ENCODE measurements around the gene TP63.

The TP63 gene

DNA sequence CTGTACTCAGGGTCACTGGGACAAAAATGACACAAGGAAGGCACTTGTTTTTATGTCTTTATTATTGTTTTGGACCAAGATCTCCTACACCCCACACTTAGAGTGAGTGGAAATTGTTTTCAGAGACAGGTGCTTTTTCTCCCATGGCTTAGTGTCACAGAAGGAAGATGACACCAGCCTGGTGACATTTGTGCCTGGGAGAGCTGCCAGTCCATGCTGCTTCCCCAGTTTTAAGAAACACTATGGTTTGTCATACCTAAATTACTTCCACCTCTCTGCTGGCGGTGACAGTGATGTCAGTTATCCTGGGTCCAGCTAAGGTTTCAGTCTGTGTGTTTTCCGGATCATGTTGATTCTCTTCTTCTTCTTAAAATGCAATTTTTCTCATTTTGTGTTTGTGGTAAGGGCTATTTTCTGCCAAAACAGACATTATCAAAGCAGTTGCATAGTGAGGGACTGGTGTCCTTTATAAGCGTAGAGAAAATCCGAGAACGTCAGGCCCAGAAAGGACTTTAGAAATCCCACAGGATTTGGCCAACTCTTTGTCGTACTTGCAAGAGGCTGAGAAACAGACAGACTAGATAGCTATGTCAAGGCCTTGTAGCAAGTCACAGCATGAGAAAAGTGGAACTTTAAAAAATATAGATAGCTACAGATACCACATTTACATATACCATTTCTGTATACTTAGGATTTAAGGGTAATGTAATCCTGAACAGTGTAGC, 149.5 kb downstream of the TP63 start:
- no peak for ATAC-seq
- no peak for DNase-seq

DNA sequence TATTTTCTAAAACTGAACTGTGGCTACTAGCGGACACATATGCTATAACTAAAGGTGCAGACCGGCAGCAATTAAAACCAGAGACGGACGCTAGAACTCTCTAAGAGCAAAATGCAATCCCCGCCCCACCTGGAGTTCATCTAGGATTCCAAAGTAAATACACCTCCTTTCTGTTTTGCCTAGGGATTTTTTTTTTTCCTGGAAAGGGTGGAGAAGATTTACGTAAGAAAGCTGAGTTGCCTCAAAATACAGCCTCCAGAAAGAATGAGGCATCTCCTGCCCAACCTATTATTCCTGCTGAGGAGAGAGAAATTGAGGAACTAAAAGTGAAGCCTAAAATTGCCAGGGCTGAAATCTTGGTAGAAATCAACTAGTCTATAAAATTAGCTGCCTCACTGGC, 150.2 kb downstream of the TP63 start:
- DNase-seq (no peak), ATAC-seq (no peak)

DNA sequence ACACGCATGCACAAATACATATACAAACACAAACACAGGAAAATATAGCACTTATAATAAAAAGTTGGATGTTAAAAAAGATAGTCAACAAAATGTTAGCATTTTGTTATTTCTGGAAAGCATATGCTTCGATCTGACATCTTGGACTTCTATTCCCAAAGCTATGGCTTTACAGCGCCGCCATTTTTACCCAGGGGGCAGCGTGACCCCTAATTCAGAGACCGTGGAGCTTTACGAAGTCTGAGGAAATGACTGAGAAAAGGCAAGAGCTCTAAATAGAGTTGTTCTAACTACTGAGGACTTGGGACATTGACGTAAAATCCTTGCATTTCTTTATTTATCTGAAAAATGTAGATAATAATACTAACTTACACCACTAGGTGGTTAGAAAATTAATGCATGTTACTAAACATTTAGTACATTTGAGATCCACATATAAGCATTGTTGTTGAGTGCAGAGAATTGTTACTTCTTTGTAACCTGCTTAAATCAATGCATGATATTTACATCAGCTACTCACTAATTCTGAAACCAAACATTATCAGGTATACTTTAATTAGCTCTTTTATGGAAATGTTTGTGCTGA, 155.4 kb downstream of the TP63 start:
- ATAC-seq (no peak), DNase-seq (no peak)

DNA sequence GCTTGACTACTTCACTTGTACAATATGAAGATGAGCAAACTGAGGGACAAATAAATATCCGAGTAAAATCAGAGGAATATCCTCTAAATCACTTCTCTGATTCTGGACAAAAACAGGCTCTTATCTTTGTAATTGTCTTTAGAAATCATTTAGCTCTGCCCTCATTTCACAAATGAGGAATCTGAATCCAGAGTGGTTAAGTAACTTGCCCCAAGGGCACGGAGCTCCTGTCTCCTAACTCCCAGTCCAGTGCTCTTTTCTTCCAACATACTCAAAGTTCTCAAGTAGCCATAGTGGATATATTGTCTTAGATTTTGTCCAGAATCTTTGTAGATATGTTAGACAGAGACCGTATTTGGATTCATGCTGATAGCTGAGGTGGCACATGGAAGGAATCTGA, 156.0 kb downstream of the TP63 start:
- no peak for ATAC-seq

DNA sequence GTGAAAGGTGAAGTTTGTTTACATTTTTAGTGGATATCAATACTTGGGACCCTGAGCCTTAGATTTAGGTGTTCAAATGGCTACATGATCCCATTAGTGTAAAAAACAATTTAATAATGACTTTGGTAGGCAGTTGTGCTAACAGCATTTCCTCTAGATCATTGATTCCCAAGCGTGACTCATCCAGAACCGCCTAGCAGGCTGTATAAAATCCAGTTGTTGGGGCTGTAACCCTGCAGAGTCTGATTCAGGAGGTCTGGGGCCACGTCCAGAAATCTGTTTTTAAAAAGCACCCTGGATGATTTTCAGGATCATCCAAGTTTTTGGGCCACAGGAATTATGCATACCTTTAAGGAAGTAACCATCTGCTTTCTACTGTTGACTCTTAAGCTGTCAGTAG, 156.4 kb downstream of the TP63 start:
- no peak for DNase-seq
- no peak for ATAC-seq

More for the DNA sequence above, 156.0 kb downstream of the TP63 start:
- DNase-seq: no peak

DNA sequence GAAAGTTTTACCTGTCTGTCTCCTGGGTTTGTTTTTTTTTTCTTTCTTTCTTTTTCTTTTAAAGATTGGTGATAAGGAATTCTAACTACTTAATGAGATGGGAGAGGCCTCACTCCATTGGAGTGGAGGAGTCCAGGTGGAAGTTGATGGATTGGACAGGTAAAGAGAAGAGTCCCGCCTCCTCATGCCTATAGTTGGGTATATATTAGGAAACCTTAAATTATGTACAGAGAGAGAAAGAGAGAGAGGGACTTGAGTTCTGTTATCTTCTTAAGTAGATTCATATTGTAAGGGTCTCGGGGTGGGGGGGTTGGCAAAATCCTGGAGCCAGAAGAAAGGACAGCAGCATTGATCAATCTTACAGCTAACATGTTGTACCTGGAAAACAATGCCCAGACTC, 158.2 kb downstream of the TP63 start:
- ATAC-seq: no peak
- no peak for DNase-seq

DNA sequence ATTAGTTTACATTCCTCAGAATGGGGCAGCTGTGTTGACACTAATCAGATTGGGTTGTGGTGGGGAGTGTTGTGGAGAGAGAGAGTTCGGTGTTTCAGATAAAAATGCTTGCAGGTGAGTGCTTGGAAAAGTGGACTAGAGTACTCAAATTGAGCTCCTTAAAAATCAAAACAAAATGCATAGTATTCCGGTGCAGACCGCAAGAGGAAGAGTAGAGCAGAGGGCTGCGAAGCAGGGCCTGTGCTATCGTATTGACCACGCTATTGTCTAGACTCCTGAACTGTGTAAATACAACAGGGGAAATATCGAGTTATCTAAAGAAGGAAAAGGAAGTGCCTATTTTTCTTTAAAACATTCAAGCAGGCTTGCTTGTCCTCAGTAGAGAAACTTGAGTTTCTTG, 159.5 kb downstream of the TP63 start:
- ATAC-seq (no peak), DNase-seq (no peak)

DNA sequence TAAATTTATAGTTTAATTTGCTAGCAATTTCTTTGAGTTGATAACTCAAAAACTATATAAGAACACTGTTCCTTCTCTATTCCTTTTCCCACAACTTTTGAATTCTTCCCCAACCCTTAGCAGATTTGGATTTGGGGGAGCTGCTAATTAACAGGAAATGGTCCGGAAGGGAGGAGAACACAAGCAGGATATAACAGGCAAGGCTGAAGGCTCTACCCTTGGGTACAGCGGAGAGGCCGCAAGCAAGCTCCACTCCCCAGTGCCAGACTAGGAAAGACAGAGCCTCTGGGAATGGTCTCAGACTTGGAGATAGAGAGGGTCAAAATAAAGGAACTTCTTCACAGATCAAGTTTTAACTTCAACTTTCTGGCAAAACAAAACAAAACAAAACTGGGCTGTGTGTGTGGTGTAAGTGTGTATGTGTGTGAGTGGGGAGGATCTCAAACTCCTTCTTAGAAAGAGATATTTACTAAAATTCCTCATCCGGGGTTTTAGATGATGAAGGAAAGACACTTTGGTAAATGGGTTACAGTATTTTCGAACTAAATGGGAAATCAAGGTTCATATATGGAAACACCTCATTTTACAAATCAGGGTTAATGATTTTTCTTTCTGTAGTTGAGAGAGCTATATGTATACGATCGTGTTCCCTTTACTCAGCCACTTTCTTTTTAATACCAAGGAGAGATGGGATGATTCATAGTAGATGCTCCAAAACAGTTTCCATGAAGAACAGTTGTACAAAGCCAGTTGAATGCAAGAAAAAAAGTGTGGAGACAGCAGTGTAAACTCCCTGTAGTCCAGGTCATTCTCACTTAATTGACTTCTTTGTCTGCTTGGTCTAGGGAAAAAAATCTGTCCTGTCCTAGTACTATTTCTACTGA, 161.1 kb downstream of the TP63 start:
- no peak for ATAC-seq
- no peak for DNase-seq

DNA sequence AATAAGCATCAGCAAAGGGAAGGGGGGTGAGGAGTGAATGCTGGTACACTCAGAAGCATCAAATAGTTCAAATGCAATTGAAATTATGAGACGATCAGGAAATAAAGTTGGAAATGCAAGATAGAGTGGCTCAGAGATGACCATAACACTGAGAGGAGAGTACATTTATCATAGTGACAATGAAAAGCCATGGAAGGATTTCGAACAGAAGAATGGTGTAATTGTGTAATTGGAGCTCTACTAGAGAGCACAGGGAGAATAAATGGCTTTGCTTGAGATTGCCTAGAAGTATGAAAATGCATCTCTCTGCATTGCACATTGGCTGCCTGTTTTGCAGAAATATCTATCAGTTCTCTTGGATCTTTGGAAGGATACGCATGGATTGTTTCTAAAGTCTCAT, 163.3 kb downstream of the TP63 start:
- ATAC-seq (no peak), DNase-seq (no peak)

DNA sequence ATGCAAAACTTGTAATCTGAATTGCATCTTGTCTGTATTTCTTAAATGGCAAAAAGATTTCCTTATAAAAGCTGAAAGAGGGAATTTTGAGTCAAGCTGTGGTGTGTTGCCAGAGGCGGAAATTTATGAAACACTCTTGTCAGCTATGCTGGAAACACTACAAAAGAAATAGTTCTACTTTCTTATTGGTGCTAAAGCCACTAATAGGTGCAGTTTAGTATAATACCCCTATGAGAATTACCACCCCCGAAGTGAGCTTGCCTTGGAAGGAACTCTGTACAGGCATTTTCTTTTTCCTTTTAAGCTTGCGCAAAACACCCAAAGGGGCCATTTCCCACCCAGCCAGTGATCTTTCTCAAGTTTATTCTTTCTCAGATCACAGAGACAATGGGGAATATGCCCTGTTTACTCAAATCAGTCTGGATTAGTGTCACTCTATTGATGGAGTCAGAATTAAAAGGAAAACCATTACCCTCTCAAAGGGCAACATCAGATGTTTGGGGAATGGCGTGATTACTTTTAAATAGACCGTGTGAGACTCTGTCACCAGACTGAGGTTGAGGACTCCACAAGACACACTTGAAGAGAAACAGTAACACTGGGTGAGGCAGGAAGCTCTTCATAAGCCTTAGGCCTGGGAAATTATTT, 166.0 kb downstream of the TP63 start:
- no peak for DNase-seq
- no peak for ATAC-seq

DNA sequence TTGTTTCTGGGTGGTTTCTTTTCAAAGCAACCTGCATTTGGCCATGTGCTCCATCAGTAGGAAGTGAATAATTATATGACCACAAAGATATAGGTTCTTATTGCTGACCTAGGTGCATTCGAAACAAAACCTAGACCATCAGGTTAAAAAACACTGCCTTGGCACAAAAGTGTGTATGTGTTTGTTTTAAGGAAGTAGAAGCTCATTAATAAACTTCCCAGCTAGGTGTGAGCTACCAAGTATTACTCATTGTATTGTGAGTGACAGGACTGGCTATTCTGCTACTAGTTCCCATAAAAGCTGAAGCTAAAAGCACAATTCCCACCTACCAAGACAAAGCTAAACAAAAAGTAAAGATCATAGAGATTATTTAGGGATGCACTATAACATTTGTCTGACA, 168.2 kb downstream of the TP63 start:
- DNase-seq: no peak
- no peak for ATAC-seq

DNA sequence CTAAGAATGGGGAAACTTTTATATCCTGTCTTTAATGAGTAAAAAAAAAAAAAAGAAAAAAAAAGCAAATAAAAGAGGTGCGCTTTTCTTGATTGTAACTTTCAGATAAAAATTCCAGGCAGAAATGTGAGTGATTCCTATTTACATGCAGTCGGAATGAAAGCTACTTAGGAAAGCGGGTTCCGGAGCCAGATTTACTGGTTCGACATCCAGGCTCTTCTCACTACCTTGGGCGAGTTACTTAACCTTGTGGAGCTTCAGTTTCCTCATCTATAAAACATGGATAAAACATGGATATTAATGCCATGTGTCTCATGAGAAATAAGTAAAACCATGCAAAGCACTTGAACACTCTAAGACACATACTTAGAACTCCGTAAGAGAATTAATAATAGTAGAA, 169.2 kb downstream of the TP63 start:
- ATAC-seq: no peak
- no peak for DNase-seq

DNA sequence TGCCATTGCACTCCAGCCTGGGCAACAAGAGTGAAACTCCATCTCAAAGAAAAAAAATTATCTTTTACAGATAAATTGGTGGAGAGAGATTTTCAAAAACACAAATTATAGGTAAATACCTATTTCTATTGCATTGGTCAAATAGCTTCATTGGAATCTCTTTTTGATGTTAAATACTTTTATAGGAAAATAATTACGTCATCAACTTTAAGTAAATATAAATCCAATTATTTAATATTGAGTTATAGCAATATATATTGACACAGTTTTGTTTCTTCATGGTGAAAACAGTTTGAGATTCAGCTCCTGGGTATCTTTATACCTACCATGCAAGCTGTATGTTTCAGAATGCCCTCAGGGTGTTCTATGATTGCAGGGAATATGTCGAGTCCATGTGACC, 172.1 kb downstream of the TP63 start:
- DNase-seq (no peak), ATAC-seq (no peak)

DNA sequence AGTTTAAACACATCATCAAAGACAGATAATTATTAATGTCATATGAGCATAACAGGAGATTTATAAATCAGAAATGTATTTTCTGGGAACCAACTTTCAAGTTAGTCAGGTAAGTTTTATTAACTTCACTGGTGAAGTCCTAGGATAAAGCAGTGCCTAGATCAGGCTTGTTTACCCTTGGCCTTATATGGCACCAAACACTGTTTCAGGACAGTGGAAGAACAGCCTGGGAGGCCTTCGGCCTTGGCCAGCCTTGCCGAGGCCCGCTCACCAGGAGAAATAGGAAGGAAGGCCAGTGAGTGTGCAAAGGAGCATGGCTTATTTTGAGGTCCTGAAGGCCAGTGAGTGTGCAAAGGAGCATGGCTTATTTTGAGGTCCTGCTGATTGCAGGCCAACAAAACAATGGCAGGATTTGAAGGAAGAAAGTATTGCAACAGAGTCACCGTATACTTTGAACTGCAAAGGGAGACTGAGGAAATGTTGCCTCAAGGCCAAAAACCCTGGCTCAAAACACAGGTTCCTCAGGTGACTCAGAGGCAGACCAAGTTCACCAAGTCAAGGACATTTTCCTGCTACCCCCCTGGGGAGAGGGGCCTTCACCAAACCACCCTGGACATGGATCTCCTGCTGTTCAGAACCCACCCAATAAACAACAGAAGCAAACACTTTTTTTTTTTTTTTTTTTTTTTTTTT, 174.3 kb downstream of the TP63 start:
- ATAC-seq: no peak

DNA sequence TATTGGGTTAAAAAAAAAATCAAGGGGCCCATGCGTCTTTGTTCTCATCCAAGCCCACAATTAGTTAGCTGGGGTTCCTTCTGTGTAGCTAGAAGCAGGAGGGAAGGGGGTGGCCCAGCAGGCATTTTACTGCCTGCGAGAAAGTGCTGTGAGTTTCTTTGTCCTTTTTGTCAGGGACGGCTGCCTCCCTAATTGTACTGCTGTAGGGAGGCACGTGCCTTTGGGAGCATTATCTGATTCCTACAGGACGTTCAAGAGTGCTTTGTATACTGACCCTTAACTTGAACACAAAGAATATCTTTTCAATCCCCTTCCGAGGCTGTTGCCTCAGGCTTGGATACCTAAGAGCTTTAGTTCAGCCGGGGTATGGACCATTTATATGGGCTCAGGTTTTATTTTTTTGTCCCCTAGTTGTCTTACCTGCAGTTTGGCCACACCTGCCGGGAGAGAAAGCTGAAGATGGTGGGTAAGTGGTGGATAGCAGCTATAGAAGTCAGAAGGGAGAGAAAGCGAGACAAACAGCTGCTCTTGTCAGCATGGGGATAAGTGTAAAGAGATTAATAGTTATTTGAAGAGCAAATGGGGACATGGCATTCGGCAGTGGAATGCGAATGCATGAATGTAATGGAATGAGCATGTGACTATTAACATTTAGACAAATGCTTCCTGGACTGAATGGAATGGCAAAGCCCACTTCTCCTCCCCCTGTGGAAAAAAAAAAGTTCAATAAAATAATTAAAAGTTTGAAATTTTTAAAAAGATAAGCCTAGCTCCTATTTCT, 175.2 kb downstream of the TP63 start:
- ATAC-seq: no peak
- no peak for DNase-seq

More for the DNA sequence above, 174.3 kb downstream of the TP63 start:
- no peak for DNase-seq

DNA sequence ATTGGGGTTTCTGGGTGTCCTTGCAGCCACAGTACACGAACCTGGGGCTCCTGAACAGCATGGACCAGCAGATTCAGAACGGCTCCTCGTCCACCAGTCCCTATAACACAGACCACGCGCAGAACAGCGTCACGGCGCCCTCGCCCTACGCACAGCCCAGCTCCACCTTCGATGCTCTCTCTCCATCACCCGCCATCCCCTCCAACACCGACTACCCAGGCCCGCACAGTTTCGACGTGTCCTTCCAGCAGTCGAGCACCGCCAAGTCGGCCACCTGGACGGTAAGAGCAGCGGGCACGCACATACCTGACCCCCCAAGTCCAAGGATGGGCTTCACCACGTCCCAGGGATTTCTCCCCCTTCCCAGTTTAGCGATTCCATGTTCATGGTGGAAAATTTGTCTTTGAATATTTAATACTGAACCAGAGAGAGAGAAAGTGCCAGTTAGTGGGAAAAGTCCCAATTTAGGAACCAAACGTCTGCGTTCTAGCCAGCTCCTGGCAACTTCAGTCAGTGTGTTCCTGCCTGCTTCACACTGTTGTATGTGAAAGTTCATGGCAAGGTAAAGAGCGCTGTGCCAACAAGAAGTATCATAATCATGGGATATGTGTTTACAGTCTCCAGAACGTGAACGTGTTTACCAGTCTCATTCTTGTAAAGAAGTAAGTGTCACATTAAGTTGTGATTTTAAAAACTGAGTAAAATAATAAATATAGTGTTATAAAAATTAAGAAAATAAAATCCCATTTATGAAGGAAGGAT, 177.2 kb downstream of the TP63 start:
- DNase-seq: no peak

DNA sequence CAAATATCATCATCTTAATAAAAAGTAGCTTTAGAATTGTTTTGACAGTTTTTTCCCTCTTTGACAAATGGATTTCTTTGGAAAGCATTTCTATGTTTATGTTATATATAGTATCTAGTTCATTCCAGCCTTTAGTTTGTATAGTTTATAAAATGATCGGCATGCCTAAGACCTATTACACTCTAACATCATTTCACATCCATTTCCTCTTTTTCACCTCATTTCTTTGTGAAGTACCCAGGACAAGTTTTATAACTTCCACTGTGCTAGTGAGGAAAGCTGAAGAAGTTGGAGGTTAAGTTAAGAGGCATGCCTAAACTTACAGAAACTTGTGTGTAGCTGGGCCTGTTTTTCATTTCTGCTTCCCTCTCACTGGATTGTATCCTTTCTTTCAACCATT, 178.4 kb downstream of the TP63 start:
- ATAC-seq (no peak), DNase-seq (no peak)

More for the DNA sequence above, 177.2 kb downstream of the TP63 start:
- no peak for ATAC-seq

DNA sequence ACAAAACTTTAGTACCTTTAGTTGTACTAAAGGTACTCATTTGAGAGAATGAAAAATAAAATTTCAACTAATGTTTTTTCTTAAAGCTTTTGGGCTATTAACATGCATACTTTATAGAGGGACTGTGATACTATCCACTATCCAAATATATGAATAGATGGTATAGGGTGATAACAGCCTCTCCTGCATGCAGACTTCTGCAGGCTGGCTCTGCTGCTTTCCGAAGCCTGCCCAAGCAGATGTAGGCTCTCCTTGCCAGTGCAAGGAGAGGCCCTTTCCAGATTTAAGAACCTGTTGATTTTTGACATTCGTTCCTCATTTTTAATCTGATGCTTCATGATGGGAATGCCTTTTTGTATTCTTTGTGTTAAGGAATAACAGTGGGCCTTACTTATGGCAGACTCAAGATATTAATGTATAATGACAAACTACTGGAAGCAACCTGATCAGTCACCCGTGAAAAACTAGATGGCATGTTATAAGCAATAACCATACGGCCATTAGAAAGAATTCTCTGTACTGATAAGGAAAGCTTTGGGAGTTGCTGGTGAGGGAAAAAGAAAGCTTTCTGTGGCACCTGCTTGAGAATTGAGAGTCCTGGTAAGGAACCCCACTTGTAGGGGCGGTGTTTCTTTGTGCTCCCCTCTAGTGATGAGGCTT, 181.7 kb downstream of the TP63 start:
- ATAC-seq: no peak
- DNase-seq: no peak

DNA sequence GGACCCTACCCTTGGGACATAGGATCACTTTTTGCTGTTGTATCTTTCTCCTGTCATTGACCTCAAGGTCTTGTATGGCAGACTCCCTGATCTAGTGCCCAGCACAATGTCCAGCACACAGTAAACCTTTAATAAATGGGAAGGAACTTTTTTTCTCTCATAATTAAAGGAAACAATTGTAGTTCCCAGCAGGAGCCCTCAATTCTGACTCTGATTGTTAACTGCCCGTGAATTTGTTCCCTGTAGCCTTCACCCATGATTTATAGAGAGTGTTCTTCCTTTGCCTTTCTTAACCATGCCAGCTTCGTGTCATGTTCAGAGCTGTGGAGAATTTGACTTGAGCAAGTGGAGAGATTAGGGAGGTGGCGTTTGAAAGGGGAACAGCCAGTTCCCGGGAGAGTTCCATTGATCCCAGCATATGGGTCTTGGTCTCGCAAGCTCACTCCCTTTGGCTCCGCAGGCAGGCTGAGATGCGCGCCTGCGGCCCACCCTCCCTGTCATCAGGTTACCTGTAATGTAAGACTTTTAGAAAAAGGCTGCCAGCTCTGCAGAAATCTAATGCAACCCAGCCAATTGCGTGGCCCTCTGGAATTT, 182.6 kb downstream of the TP63 start:
- ATAC-seq (no peak), DNase-seq (no peak)

DNA sequence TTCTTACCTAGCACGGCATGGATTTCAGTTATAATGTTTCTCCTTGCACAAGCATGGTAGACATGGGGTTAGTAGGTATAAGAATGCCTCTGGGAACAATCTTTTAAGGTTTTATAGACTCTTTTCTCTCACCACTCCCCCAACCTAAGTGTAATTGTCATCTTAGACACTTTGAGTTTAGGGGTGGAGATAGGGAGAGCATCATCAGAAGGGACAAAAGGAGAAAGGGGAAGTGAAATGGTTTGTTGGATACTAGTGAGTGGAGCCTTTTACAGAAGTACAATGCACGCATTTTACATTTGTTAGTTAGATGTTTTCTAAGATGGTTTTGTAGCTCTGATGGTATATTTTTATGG, 189.2 kb downstream of the TP63 start:
- ATAC-seq (no peak), DNase-seq (no peak)

All from stimulated activated naive CD8-positive, alpha-beta T cell treated with anti-CD3 and anti-CD28 coated beads, Interleukin-15, Interleukin-2, amounts not matched to agents 100 U/mL and 50 U/mL, for 24 hours (primary cell).